ENCODE measurements around the gene LGALS8. TPM values are rescaled to one million over a fixed set of nuclear protein-coding genes. Genes with fewer than 3 reads are reported as not detected.

Gene LGALS8
- total RNA-seq, 4 donors from 2014 or later = 59.2 to 98.2 (median 78.7) TPM

- no peaks in the 10 kb centered on the region for H3K27me3 ChIP-seq
Observed at GRCh38 chr1:236548452-236548851, 24.7 kb downstream of the LGALS8 start.

GRCh38 chr1:236550961-236551851 lies 27.4 kb downstream of the LGALS8 start:
- peaks cover 0 to 97% (median 0%) of the 10 kb centered on the region in 3 donors for H3K36me3 ChIP-seq

More at GRCh38 chr1:236548452-236548851, 24.7 kb downstream of the LGALS8 start:
- no peak overlapping the region for H3K27ac ChIP-seq
- no peaks in the 10 kb centered on the region for H3K9me3 ChIP-seq
- TF ChIP-seq, protein P1, sequence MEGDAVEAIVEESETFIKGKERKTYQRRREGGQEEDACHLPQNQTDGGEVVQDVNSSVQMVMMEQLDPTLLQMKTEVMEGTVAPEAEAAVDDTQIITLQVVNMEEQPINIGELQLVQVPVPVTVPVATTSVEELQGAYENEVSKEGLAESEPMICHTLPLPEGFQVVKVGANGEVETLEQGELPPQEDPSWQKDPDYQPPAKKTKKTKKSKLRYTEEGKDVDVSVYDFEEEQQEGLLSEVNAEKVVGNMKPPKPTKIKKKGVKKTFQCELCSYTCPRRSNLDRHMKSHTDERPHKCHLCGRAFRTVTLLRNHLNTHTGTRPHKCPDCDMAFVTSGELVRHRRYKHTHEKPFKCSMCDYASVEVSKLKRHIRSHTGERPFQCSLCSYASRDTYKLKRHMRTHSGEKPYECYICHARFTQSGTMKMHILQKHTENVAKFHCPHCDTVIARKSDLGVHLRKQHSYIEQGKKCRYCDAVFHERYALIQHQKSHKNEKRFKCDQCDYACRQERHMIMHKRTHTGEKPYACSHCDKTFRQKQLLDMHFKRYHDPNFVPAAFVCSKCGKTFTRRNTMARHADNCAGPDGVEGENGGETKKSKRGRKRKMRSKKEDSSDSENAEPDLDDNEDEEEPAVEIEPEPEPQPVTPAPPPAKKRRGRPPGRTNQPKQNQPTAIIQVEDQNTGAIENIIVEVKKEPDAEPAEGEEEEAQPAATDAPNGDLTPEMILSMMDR (IDR thresholded peaks at IDR 0.05) = no peak
- no peak for TF ChIP-seq POLR2A (IDR thresholded peaks at IDR 0.05)
- H3K36me3 ChIP-seq = peaks cover 0 to 100% (median 0%) of the 10 kb centered on the region in 3 donors
- no peak for DNase-seq
- no peak overlapping the region for H3K4me3 ChIP-seq
- H3K4me1 ChIP-seq = no peaks in the 10 kb centered on the region

GRCh38 chr1:236552096-236552495 lies 28.3 kb downstream of the LGALS8 start:
- DNase-seq = no peak
- H3K27ac ChIP-seq = no peak overlapping the region
- no peaks in the 10 kb centered on the region for H3K9me3 ChIP-seq
- peaks cover 0 to 97% (median 0%) of the 10 kb centered on the region in 3 donors for H3K36me3 ChIP-seq
- no peak for TF ChIP-seq POLR2A (IDR thresholded peaks at IDR 0.05)
- TF ChIP-seq, protein P1 (IDR thresholded peaks at IDR 0.05) = no peak
- H3K4me3 ChIP-seq = no peak overlapping the region
- no peaks in the 10 kb centered on the region for H3K4me1 ChIP-seq
- no peaks in the 10 kb centered on the region for H3K27me3 ChIP-seq

More at GRCh38 chr1:236550961-236551851, 27.4 kb downstream of the LGALS8 start:
- no peak for TF ChIP-seq POLR2A (IDR thresholded peaks at IDR 0.05)
- TF ChIP-seq, protein P1 (IDR thresholded peaks at IDR 0.05) = no peak
- H3K4me3 ChIP-seq = no peak overlapping the region
- no peaks in the 10 kb centered on the region for H3K27me3 ChIP-seq
- H3K9me3 ChIP-seq = no peaks in the 10 kb centered on the region
- H3K27ac ChIP-seq = no peak overlapping the region
- H3K4me1 ChIP-seq = no peaks in the 10 kb centered on the region
- DNase-seq = no peak

DNA sequence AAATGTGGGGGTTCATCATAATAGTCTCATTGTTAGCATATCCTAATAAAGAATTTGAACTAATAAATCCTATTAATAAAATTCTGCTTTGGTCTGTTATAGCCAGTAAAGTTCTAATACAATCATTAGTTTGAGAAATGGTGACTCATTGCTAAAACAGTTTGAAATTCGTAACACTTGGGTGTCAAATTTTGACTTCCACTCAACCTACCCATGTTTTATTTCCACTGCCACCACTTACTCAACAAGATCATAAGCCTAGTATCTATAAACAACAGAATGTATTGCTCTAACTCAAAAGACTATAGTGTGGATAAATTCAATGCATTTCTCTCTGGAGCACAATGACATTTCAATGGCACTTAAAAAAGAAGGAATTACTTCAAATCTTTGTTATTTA lies 29.1 kb downstream of the LGALS8 start:
- DNase-seq = no peak
- H3K27me3 ChIP-seq = no peaks in the 10 kb centered on the region
- no peaks in the 10 kb centered on the region for H3K4me1 ChIP-seq
- no peak overlapping the region for H3K27ac ChIP-seq
- peaks cover 0 to 97% (median 0%) of the 10 kb centered on the region in 3 donors for H3K36me3 ChIP-seq
- H3K4me3 ChIP-seq = no peak overlapping the region
- no peaks in the 10 kb centered on the region for H3K9me3 ChIP-seq
- TF ChIP-seq POLR2A (IDR thresholded peaks at IDR 0.05) = no peak
- TF ChIP-seq, protein P1 (IDR thresholded peaks at IDR 0.05) = no peak

GRCh38 chr1:236553370-236553769 lies 29.6 kb downstream of the LGALS8 start:
- H3K36me3 ChIP-seq = peaks cover 0 to 97% (median 0%) of the 10 kb centered on the region in 3 donors

More at GRCh38 chr1:236553370-236553769, 29.6 kb downstream of the LGALS8 start:
- no peak overlapping the region for H3K4me3 ChIP-seq
- H3K4me1 ChIP-seq = no peaks in the 10 kb centered on the region
- no peaks in the 10 kb centered on the region for H3K9me3 ChIP-seq
- no peak overlapping the region for H3K27ac ChIP-seq
- TF ChIP-seq, protein P1 (IDR thresholded peaks at IDR 0.05) = no peak
- TF ChIP-seq POLR2A (IDR thresholded peaks at IDR 0.05) = no peak
- H3K27me3 ChIP-seq = no peaks in the 10 kb centered on the region
- no peak for DNase-seq
